Lower lobe of right lung (tissue), 2 donors: ENCODE results near the gene DUOX1. TPM values are rescaled to one million over a fixed set of nuclear protein-coding genes. Genes with fewer than 3 reads are reported as not detected.

Experiments
- ATAC-seq, 2 donors: fragments of 200-7000 bp; cut with Tn5 transposase; one replicate each; pipeline ENCODE4 v1.9.1; 2020 to 2022; ENCODE audit warnings: mild to moderate bottlenecking in 2 of 2, moderate library complexity in 2 of 2
- DNase-seq: peaks from one replicate; pipeline ENCODE4 v3.0.0-alpha.2; 2020
- H3K27ac ChIP-seq: fragments of 200-600 bp; one replicate; pipeline ENCODE4 v1.8.0; 2022
- H3K27me3 ChIP-seq: fragments of 200-600 bp; one replicate; pipeline ENCODE4 v1.8.0; 2022; ENCODE audit warnings: low read depth
- H3K36me3 ChIP-seq: fragments of 200-600 bp; one replicate; pipeline ENCODE4 v1.8.0; 2022; ENCODE audit warnings: mild to moderate bottlenecking
- H3K4me1 ChIP-seq: fragments of 200-600 bp; one replicate; pipeline ENCODE4 v1.8.0; 2022
- H3K4me3 ChIP-seq: fragments of 200-600 bp; one replicate; pipeline ENCODE4 v1.8.0; 2022; ENCODE audit warnings: mild to moderate bottlenecking
- H3K9me3 ChIP-seq: fragments of 200-600 bp; one replicate; pipeline ENCODE4 v1.8.0; 2022
- CTCF ChIP-seq: fragments of 200-600 bp; IDR thresholded peaks from one replicate; pipeline ENCODE4 v1.8.0; 2022; ENCODE audit warnings: antibody characterized with exemption, mild to moderate bottlenecking
- intact Hi-C: fragments of 100-400 bp; cut with DNase I; formaldehyde crosslinking; loops from one replicate; pipeline ENCODE4 v1.11.0; 2022
- total RNA-seq: library from RNA; stranded (reverse); fragmentation: NEBNext Ultra II Directional; extraction: Animal tissue kit (Norgen Biotek cat#: 25700); gene quantifications from one replicate; pipeline ENCODE4 v1.2.1, GENCODE V29; 2021
- donor health status: DM: no; HTN: yes; CAD: no; lungs with severe emphysema.

Gene DUOX1
- total RNA-seq, 1 donor from 2014 or later = 317 TPM

DNA sequence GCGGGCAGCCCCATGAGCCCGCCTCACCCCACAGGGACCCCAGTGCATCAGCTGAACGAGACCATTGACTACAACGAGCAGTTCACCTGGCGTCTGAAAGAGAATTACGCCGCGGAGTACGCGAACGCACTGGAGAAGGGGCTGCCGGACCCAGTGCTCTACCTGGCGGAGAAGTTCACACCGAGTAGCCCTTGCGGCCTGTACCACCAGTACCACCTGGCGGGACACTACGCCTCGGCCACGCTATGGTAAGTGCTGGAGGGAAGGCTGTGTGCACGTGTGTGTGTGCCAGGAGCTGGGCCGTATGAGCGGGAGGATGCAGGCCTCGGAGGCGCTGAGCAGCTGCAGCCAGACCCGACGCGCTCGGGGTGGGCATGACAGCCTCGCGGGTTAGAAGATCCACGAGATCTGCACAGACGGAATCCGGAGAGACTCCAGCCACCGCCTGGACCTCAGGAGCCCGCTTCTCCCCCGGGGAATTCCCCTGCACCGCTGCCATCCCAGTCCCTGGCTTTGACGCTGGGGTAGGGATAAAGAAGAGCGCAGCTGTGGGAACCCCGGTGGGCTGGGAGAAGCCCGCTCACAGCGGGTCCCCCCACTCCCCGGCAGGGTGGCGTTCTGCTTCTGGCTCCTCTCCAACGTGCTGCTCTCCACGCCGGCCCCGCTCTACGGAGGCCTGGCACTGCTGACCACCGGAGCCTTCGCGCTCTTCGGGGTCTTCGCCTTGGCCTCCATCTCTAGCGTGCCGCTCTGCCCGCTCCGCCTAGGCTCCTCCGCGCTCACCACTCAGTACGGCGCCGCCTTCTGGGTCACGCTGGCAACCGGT lies 13.1 kb upstream of the DUOX1 start:
- Histone ChIP-seq H3K4me1 (peaks cover 42% of the 10 kb centered on the region), H3K9me3 (no peaks in the 10 kb centered on the region), H3K36me3 (peaks cover 8% of the 10 kb centered on the region), H3K4me3 (peak overlapping the region; percentile 9), H3K27ac (no peak overlapping the region), H3K27me3 (peaks cover 78% of the 10 kb centered on the region)
- intact Hi-C loops = no loop called here
- ATAC-seq = peak in 1 of 2 donors; percentile 3
- peak; percentile 44 for DNase-seq
- TF ChIP-seq CTCF = no peak

- H3K36me3 ChIP-seq = peaks cover 8% of the 10 kb centered on the region
Measured at GRCh38 chr15:45117308-45118130, 12.3 kb upstream of the DUOX1 start.

DNA sequence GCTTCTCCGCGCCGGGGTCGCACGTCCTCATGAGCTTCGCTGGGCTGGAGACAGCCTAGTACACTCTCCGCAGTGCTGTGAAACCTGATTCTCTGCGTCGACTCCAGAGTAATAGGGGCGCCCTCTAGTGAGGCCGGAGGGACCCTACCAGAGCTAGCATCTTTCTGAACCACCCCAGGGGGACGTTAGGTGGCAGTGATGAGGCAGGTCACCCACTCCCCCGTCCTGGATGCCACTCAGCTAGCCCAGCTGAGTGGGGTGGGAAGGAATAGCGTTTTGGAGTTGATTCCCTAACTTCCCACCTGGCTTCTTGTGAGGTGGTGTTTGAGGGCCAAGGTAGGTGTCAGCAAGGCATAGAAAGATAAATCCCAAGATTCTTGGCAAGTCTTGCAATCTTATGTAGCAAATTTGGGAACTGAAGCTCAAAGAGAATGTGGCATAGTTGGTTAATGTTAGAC lies 11.6 kb upstream of the DUOX1 start:
- peak overlapping the region; percentile 26 for H3K4me3 ChIP-seq
- H3K9me3 ChIP-seq = no peaks in the 10 kb centered on the region
- ATAC-seq (peak; percentile 88 to 94), DNase-seq (peak; percentile 86)
- H3K36me3 ChIP-seq = peaks cover 8% of the 10 kb centered on the region
- H3K27ac ChIP-seq = no peak overlapping the region
- peaks cover 31% of the 10 kb centered on the region for H3K4me1 ChIP-seq
- H3K27me3 ChIP-seq = peaks cover 64% of the 10 kb centered on the region
- intact Hi-C loops = no loop called here
- peak; percentile 96 for TF ChIP-seq CTCF

More at GRCh38 chr15:45117308-45118130, 12.3 kb upstream of the DUOX1 start:
- intact Hi-C loops = no loop called here
- DNase-seq (no peak), ATAC-seq (peak; percentile 11 to 16)
- Histone ChIP-seq H3K4me1 (peaks cover 37% of the 10 kb centered on the region), H3K27ac (no peak overlapping the region), H3K4me3 (peak overlapping the region; percentile 26), H3K27me3 (peaks cover 70% of the 10 kb centered on the region), H3K9me3 (no peaks in the 10 kb centered on the region)
- no peak for TF ChIP-seq CTCF

DNA sequence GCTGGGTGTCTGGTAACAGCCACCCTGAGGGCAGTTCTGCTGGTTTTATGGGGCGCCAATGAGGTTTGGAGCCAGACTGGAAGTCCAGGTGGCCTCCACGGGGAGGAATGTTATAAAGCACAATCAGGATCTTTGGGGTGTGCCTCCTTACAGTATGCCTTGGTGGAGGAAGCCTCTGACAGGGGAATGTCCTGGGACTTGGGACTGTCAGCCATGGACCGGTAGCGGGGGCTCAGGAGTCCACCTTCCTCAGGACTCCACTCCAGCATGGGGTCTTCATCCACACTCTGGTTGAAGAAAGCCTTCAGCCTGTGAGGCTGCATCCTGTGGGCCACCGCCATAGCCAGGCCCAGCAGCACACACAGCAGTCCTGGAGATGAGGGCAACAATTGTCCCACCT lies 10.8 kb upstream of the DUOX1 start:
- ATAC-seq = no peak
- DNase-seq = peak; percentile 14
- TF ChIP-seq CTCF = no peak
- Histone ChIP-seq H3K36me3 (peaks cover 8% of the 10 kb centered on the region), H3K4me3 (no peak overlapping the region), H3K9me3 (no peaks in the 10 kb centered on the region), H3K27me3 (peaks cover 55% of the 10 kb centered on the region), H3K27ac (no peak overlapping the region), H3K4me1 (peaks cover 26% of the 10 kb centered on the region)
- intact Hi-C loops = no loop called here

DNA sequence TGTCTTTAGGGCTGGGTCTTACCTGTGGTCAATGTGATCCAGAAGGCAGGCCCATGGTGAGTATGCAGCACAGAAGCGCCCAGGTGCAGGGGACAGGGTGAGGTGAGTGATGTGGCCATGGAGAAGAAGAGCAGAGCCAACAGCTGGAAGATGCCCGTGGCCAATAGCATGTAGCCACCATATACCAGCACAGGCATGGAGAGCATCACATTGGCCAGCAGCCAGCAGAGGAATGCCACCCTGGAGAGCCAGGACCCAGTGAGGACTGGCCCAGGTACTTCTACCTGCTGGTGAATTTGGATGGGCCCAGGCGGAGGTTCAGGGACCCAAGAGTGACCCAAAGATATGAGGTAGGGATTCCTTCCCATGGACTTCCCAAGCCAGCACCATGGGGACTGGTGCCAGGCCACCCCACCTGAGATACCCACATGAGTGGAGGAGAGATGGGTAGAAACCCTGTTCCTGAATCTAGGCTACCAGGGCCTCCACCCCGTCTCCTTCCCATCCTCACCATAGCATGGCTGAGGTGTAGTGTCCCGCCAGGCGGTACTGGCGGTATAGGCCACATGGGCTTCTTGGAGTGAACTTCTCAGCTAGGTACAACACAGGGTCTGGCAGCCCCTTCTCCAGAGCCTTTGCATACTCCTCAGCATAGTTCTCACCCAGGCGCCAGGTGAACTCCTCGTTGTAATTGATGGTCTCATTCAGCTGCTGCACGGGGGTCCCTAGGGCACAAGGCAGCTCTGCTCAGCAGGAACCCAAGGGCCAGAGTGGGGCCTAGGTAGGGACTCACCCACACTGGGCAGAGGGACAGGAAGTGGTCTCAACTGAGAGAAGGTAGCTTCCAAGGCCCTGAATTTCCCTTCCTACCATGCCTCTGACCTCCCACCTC lies 9.5 kb upstream of the DUOX1 start:
- no peak for ATAC-seq
- peaks cover 8% of the 10 kb centered on the region for H3K36me3 ChIP-seq
- intact Hi-C loops = no loop called here
- DNase-seq = peak; percentile 26
- H3K27ac ChIP-seq = no peak overlapping the region
- peaks cover 42% of the 10 kb centered on the region for H3K27me3 ChIP-seq
- no peak for TF ChIP-seq CTCF
- no peak overlapping the region for H3K4me3 ChIP-seq
- H3K4me1 ChIP-seq = peaks cover 18% of the 10 kb centered on the region
- no peaks in the 10 kb centered on the region for H3K9me3 ChIP-seq
